Left ventricle myocardium inferior (tissue), 1 donor: ENCODE measurements around the gene CDH4. TPM values are rescaled to one million over a fixed set of nuclear protein-coding genes. Genes with fewer than 3 reads are reported as not detected.

Experiments used
- DNase-seq: peaks from one replicate; pipeline ENCODE4 v3.0.0-alpha.2; 2020
- H3K27ac ChIP-seq: fragments of 200-600 bp; replicated peaks from 2 replicates; pipeline ENCODE4 v1.8.0; 2021
- H3K27me3 ChIP-seq: fragments of 200-600 bp; 2 replicates; pipeline ENCODE4 v1.8.0; 2021; ENCODE audit warnings: low read depth
- H3K36me3 ChIP-seq: fragments of 200-600 bp; 2 replicates; pipeline ENCODE4 v1.8.0; 2021
- H3K4me1 ChIP-seq: fragments of 200-600 bp; 2 replicates; pipeline ENCODE4 v1.8.0; 2021
- H3K4me3 ChIP-seq: fragments of 200-600 bp; 2 replicates; pipeline ENCODE4 v1.8.0; 2021; ENCODE audit warnings: mild to moderate bottlenecking, moderate library complexity
- H3K9me3 ChIP-seq: fragments of 200-600 bp; replicated peaks from 2 replicates; pipeline ENCODE4 v1.8.0; 2021
- intact Hi-C: fragments of 100-400 bp; cut with micrococcal nuclease; formaldehyde crosslinking; loops from one replicate; pipeline ENCODE4 v1.11.0; 2022
- total RNA-seq: library from RNA; stranded (reverse); fragmentation: NEBNext Ultra II Directional; extraction: Animal tissue kit (Norgen Biotek cat#: 25700); gene quantifications from one replicate; pipeline ENCODE4 v1.2.1, GENCODE V29; 2021
- TF ChIP-seq, protein P1 (sequence below): fragments of 200-600 bp; IDR thresholded peaks from 2 replicates; pipeline ENCODE4 v1.8.0; 2021; ENCODE audit warnings: antibody characterized with exemption, mild to moderate bottlenecking, borderline replicate concordance
- donor health status: DM: no; HTN: yes; CAD: no; lungs with severe emphysema.

CDH4 gene
- total RNA-seq, 1 donor from 2014 or later: 0.05 TPM

DNA sequence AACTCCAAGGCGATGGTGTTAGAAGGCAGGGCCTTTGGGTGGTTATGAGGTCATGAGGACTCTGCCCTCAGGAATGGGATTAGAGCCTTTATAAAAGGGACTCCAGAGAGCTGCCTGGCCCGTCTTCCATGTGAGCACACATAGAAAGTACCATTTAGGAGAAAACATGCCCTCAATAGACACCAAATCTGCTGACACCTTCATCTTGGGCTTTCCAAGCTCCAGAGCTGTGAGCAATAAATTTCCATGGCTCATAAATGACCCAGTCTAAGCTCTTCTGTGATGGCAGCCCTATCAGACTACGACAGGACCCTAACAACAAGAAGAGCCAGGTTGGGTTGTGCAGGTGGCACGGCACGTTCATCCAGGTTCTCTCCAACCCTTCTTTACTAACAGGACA lies 189.5 kb downstream of the CDH4 start:
- Histone ChIP-seq H3K4me3 (no peak overlapping the region), H3K9me3 (no peaks in the 10 kb centered on the region), H3K27me3 (peaks cover 83% of the 10 kb centered on the region), H3K27ac (no peak overlapping the region), H3K36me3 (no peaks in the 10 kb centered on the region), H3K4me1 (peaks cover 8% of the 10 kb centered on the region)
- TF ChIP-seq, protein P1, sequence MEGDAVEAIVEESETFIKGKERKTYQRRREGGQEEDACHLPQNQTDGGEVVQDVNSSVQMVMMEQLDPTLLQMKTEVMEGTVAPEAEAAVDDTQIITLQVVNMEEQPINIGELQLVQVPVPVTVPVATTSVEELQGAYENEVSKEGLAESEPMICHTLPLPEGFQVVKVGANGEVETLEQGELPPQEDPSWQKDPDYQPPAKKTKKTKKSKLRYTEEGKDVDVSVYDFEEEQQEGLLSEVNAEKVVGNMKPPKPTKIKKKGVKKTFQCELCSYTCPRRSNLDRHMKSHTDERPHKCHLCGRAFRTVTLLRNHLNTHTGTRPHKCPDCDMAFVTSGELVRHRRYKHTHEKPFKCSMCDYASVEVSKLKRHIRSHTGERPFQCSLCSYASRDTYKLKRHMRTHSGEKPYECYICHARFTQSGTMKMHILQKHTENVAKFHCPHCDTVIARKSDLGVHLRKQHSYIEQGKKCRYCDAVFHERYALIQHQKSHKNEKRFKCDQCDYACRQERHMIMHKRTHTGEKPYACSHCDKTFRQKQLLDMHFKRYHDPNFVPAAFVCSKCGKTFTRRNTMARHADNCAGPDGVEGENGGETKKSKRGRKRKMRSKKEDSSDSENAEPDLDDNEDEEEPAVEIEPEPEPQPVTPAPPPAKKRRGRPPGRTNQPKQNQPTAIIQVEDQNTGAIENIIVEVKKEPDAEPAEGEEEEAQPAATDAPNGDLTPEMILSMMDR: no peak
- DNase-seq: no peak
- intact Hi-C loops: no loop called here

- intact Hi-C loops: no loop called here
- peaks cover 80% of the 10 kb centered on the region for H3K27me3 ChIP-seq
- no peak overlapping the region for H3K4me3 ChIP-seq
- H3K27ac ChIP-seq: no peak overlapping the region
- DNase-seq: no peak
- H3K36me3 ChIP-seq: no peaks in the 10 kb centered on the region
- H3K4me1 ChIP-seq: peaks cover 5% of the 10 kb centered on the region
- H3K9me3 ChIP-seq: no peaks in the 10 kb centered on the region
- TF ChIP-seq, protein P1: no peak
These were observed 190.1 kb downstream of the CDH4 start for GRCh38 chr20:61442075-61442670.

GRCh38 chr20:61442718-61443117 lies 190.7 kb downstream of the CDH4 start:
- TF ChIP-seq, protein P1: no peak
- no peak overlapping the region for H3K4me3 ChIP-seq

GRCh38 chr20:61443443-61444126 lies 191.5 kb downstream of the CDH4 start:
- H3K4me3 ChIP-seq: no peak overlapping the region
- no peak overlapping the region for H3K27ac ChIP-seq
- no peaks in the 10 kb centered on the region for H3K4me1 ChIP-seq
- TF ChIP-seq, protein P1: no peak
- DNase-seq: no peak
- H3K9me3 ChIP-seq: no peaks in the 10 kb centered on the region
- H3K36me3 ChIP-seq: no peaks in the 10 kb centered on the region
- peaks cover 80% of the 10 kb centered on the region for H3K27me3 ChIP-seq
- intact Hi-C loops: no loop called here

More at GRCh38 chr20:61442718-61443117, 190.7 kb downstream of the CDH4 start:
- Histone ChIP-seq H3K36me3 (no peaks in the 10 kb centered on the region), H3K27me3 (peaks cover 80% of the 10 kb centered on the region), H3K27ac (no peak overlapping the region), H3K9me3 (no peaks in the 10 kb centered on the region), H3K4me1 (no peaks in the 10 kb centered on the region)
- intact Hi-C loops: no loop called here
- no peak for DNase-seq

GRCh38 chr20:61444637-61445036 lies 192.6 kb downstream of the CDH4 start:
- TF ChIP-seq, protein P1: no peak
- DNase-seq: no peak
- intact Hi-C loops: no loop called here
- H3K27ac ChIP-seq: no peak overlapping the region
- no peaks in the 10 kb centered on the region for H3K9me3 ChIP-seq
- no peak overlapping the region for H3K4me3 ChIP-seq
- peaks cover 80% of the 10 kb centered on the region for H3K27me3 ChIP-seq
- H3K36me3 ChIP-seq: no peaks in the 10 kb centered on the region
- H3K4me1 ChIP-seq: no peaks in the 10 kb centered on the region
